GM18507 (cell line): Measurements from ENCODE around the gene OR6C1.
"Not testable (repeated sequence)": the region's sequence is repeated elsewhere in the genome, so short reads cannot be mapped to it uniquely, and the experiment has no call there.

Experiments
- DNase-seq: peaks from one replicate; pipeline ENCODE4 v3.0.0; 2011; ENCODE audit warnings: low read depth; ENCODE audit not compliant: insufficient read length; ENCODE audit errors: extremely low spot score
- FAIRE-seq: peaks from 2 replicates; lab custom pipeline; 2011; peaks lifted over from hg19 to GRCh38; lab: Jason Lieb, UNC

Gene OR6C1

GRCh38 chr12:55314043-55314442, at the start of gene OR6C1:
TSS of gene OR6C1 (plus strand) at chr12:55314343. CDS start at chr12:55320600, 6,257 bp downstream.
- FAIRE-seq (no peak), DNase-seq (no peak)

- DNase-seq (no peak), FAIRE-seq (no peak)
Observed at GRCh38 chr12:55280991-55281390, 33.2 kb upstream of the OR6C1 start.

- no peak for FAIRE-seq
Observed at GRCh38 chr12:55289999-55290398, 24.1 kb upstream of the OR6C1 start.

GRCh38 chr12:55296469-55296868, 17.7 kb upstream of the OR6C1 start, which contains the start of gene OR6C6:
TSS of gene OR6C6 (minus strand) at chr12:55296569. CDS start at chr12:55295232, 1,337 bp downstream.
- FAIRE-seq: no peak
- DNase-seq: no peak

More at GRCh38 chr12:55289999-55290398, 24.1 kb upstream of the OR6C1 start:
- no peak for DNase-seq

GRCh38 chr12:55320201-55320600, 6.1 kb downstream of the OR6C1 start:
- FAIRE-seq (no peak), DNase-seq (no peak)

DNA sequence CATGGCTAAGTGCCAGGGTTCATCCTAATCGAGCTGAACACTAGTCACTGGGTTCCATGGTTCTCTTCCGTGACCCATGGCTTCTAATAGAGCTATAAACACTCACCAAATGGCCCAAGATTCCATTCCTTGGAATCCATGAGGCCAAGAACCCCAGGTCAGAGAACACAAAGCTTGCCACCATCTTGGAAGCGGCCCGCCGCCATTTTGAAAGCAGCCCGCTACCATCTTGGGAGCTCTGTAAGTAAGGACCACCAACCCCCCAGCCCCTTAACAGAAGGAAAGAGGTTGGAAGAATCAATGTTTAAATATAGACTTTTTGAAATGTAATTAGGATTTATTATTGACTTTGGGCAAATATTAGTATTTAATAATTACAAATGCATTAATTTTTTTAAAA, 11.7 kb downstream of the OR6C1 start:
- not testable (repeated sequence) for FAIRE-seq, DNase-seq

DNA sequence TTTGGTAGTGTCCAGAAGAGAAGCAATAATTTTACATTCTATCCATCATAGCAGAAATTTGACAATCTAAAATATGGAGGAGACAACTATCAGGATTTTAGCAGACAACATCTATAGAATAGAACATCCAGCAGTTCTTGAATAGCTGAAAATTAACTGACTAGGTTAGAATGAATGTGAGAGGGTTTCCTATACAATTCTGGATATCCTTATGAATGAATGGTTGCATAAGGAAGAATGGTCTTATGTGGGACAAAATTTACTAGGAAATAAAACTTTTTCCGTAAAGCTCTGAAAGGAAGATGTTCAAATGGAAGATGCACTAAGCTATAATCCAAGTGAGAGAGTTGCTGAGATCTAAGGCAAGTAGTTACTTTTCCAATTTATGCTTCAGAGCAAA, 16.3 kb downstream of the OR6C1 start, which contains the start of gene OR6C3:
OR6C3 (plus strand) TSS at position 301 of the 400 bp plus-strand sequence. CDS start 955 bp downstream, outside the sequence.
- FAIRE-seq (no peak), DNase-seq (no peak)

DNA sequence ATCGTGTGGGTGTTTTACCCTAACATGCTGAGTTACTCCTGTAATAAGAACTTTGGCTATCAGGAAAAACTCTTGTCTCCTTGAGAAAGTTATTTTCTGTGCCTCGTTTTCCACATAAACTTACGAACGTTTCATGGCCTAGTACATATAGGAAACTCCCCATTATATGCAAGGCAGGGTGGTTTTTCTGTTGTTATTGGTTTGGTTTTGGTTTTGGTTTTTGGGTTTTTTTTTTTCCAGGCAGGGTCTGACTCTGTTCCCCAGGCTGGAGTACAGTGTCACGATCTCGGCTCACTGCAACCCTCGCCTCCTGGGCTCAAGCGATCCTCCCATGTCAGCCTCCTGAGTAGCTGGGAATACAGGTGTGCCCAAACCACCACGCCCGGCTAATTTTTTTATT, 21.9 kb downstream of the OR6C1 start:
- DNase-seq (no peak), FAIRE-seq (no peak)

DNA sequence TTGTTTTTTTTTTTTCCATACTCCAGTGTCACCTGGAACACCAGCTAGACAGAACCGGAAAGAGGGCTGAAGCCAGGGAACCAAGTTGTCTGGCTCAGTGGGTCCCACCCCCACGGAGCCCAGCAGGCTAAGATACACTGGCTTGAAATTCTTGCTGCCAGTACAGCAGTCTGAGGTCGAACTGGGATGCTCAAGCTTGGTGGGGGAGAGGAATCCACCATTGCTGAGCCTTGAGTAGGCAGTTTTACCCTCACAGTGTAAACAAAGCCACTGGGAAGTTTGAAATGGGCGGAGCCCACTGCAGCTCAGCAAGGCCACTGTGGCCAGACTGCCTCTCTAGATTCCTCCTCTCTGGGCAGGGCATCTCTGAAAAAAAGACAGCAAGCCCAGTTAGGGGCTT, 41.2 kb downstream of the OR6C1 start:
- not testable (repeated sequence) for FAIRE-seq, DNase-seq

- no peak for FAIRE-seq
- DNase-seq: no peak
Observed at GRCh38 chr12:55362675-55363074, 48.5 kb downstream of the OR6C1 start, which contains the start of gene OR6C75. TSS of gene OR6C75 (plus strand) at chr12:55362975. CDS start at chr12:55365111, 2,136 bp downstream.

- DNase-seq (no peak), FAIRE-seq (no peak)
Observed at GRCh38 chr12:55365086-55365485, 50.9 kb downstream of the OR6C1 start.
